Suprapubic skin (tissue), 4 donors: ENCODE results near the gene HOXC5. TPM values are rescaled to one million over a fixed set of nuclear protein-coding genes. Genes with fewer than 3 reads are reported as not detected.
A peak's percentile ranks its signal among the peaks of the same experiment; 100 is the strongest.

Experiments
- DNase-seq, 2 donors: peaks; one replicate each; pipeline ENCODE4 v3.0.0-alpha.2; 2019; ENCODE audit warnings: low spot score in 2 of 2
- H3K27ac ChIP-seq: fragments of 200-600 bp; sonication (generic); one replicate; pipeline ENCODE4 v1.5.1; 2019
- H3K27me3 ChIP-seq: fragments of 200-600 bp; sonication (generic); one replicate; pipeline ENCODE4 v1.5.1; 2019
- H3K36me3 ChIP-seq: fragments of 200-600 bp; sonication (generic); one replicate; pipeline ENCODE4 v1.5.1; 2019
- H3K4me1 ChIP-seq: fragments of 200-600 bp; sonication (generic); one replicate; pipeline ENCODE4 v1.5.1; 2019
- H3K4me3 ChIP-seq: fragments of 200-600 bp; sonication (generic); one replicate; pipeline ENCODE4 v1.5.1; 2019; ENCODE audit warnings: mild to moderate bottlenecking
- H3K9me3 ChIP-seq: fragments of 200-600 bp; sonication (generic); one replicate; pipeline ENCODE4 v1.5.1; 2019
- CTCF ChIP-seq, 2 donors: fragments of 200-600 bp in 1 of 2; fragments of 450-650 bp in 1 of 2; sonication (generic) in 1 of 2; IDR thresholded peaks; one replicate each; pipeline ENCODE4 v1.5.1; 2016 to 2019; ENCODE audit warnings: antibody characterized with exemption in 2 of 2, mild to moderate bottlenecking in 1 of 2, moderate library complexity in 1 of 2
- EP300 ChIP-seq: sonication (generic); formaldehyde crosslinking; IDR thresholded peaks from one replicate; pipeline ENCODE4 v1.6.1; 2017; ENCODE audit warnings: antibody characterized with exemption
- POLR2A ChIP-seq, 2 donors: fragments of 450-650 bp; IDR thresholded peaks; one replicate each; pipeline ENCODE4 v1.6.1; 2017; ENCODE audit warnings: antibody characterized with exemption in 2 of 2, mild to moderate bottlenecking in 2 of 2, moderate library complexity in 2 of 2
- POLR2AphosphoS5 ChIP-seq, 3 donors: sonication (generic); formaldehyde crosslinking; IDR thresholded peaks; one replicate each; pipeline ENCODE4 v1.6.1; 2017; ENCODE audit warnings: antibody characterized with exemption in 3 of 3
- WGBS: methylation state at CpG from one replicate; pipeline ENCODE4 v1.1.5; 2018; 5-methylcytosine and 5-hydroxymethylcytosine counted together
- total RNA-seq, 4 donors: library from RNA; depleted of rRNA; stranded (reverse); fragments of >200 nt; gene quantifications; one replicate each; pipeline ENCODE4 v1.1.0, GENCODE V29; 2016

The HOXC5 gene
- total RNA-seq, 4 donors from 2014 or later: 0.26 to 3.5 (median 0.49) TPM; not detected in 1

GRCh38 chr12:54060174-54060974 is 27.5 kb downstream of the HOXC5 start:
- H3K27me3 ChIP-seq: no peaks in the 10 kb centered on the region
- DNase-seq: peak in 1 of 2 donors; percentile 55
- H3K4me1 ChIP-seq: no peaks in the 10 kb centered on the region
- no peak overlapping the region for H3K4me3 ChIP-seq
- TF ChIP-seq POLR2AphosphoS5 (IDR thresholded peaks at IDR 0.05): no peak
- no peak overlapping the region for H3K27ac ChIP-seq
- 76% methylated on average over 38 of the region's 38 CpGs for WGBS
- H3K36me3 ChIP-seq: no peaks in the 10 kb centered on the region
- no peaks in the 10 kb centered on the region for H3K9me3 ChIP-seq

- WGBS: 49% methylated on average over 7 of the region's 7 CpGs
- peak in 1 of 2 donors; percentile 47 for DNase-seq
- Histone ChIP-seq H3K27ac (no peak overlapping the region), H3K9me3 (no peaks in the 10 kb centered on the region), H3K4me1 (no peaks in the 10 kb centered on the region), H3K4me3 (no peak overlapping the region), H3K27me3 (no peaks in the 10 kb centered on the region), H3K36me3 (no peaks in the 10 kb centered on the region)
- TF ChIP-seq POLR2A (IDR thresholded peaks at IDR 0.05) (no peak), EP300 (no peak), CTCF (IDR thresholded peaks at IDR 0.05) (no peak), POLR2AphosphoS5 (IDR thresholded peaks at IDR 0.05) (no peak)
Observed at GRCh38 chr12:54060975-54061778, 28.3 kb downstream of the HOXC5 start.

- Histone ChIP-seq H3K9me3 (no peaks in the 10 kb centered on the region), H3K27me3 (no peaks in the 10 kb centered on the region)
- no peak for TF ChIP-seq EP300
Observed at GRCh38 chr12:54065677-54066076, 32.8 kb downstream of the HOXC5 start.

GRCh38 chr12:54066408-54066807 is 33.6 kb downstream of the HOXC5 start:
- H3K9me3 ChIP-seq: no peaks in the 10 kb centered on the region
- no peak for DNase-seq
- H3K4me1 ChIP-seq: peaks cover 4% of the 10 kb centered on the region
- no peak overlapping the region for H3K27ac ChIP-seq
- H3K27me3 ChIP-seq: no peaks in the 10 kb centered on the region
- WGBS: 97% methylated on average over 1 of the region's 1 CpG
- no peak overlapping the region for H3K4me3 ChIP-seq
- H3K36me3 ChIP-seq: no peaks in the 10 kb centered on the region
- TF ChIP-seq EP300: no peak
- no peak for TF ChIP-seq POLR2AphosphoS5 (IDR thresholded peaks at IDR 0.05)
- no peak for TF ChIP-seq POLR2A (IDR thresholded peaks at IDR 0.05)
- TF ChIP-seq CTCF (IDR thresholded peaks at IDR 0.05): no peak

More at GRCh38 chr12:54065677-54066076, 32.8 kb downstream of the HOXC5 start:
- no peak for DNase-seq
- H3K36me3 ChIP-seq: no peaks in the 10 kb centered on the region
- H3K4me3 ChIP-seq: no peak overlapping the region
- H3K4me1 ChIP-seq: peaks cover 4% of the 10 kb centered on the region
- no peak overlapping the region for H3K27ac ChIP-seq

- no peak for TF ChIP-seq CTCF (IDR thresholded peaks at IDR 0.05)
- no peak for TF ChIP-seq EP300
- no peak for TF ChIP-seq POLR2A (IDR thresholded peaks at IDR 0.05)
- no peak for TF ChIP-seq POLR2AphosphoS5 (IDR thresholded peaks at IDR 0.05)
- no peaks in the 10 kb centered on the region for H3K27me3 ChIP-seq
- no peak for DNase-seq
- no peaks in the 10 kb centered on the region for H3K36me3 ChIP-seq
- H3K4me1 ChIP-seq: peaks cover 4% of the 10 kb centered on the region
- H3K4me3 ChIP-seq: no peak overlapping the region
- H3K27ac ChIP-seq: no peak overlapping the region
- H3K9me3 ChIP-seq: no peaks in the 10 kb centered on the region
- 82% methylated on average over 4 of the region's 4 CpGs for WGBS
Observed at GRCh38 chr12:54068418-54069070, 35.7 kb downstream of the HOXC5 start.

- WGBS: 85% methylated on average over 1 of the region's 1 CpG
- Histone ChIP-seq H3K9me3 (no peaks in the 10 kb centered on the region), H3K4me1 (peaks cover 4% of the 10 kb centered on the region), H3K27ac (no peak overlapping the region), H3K27me3 (no peaks in the 10 kb centered on the region), H3K4me3 (no peak overlapping the region), H3K36me3 (no peaks in the 10 kb centered on the region)
- DNase-seq: no peak
- TF ChIP-seq EP300 (no peak), POLR2A (IDR thresholded peaks at IDR 0.05) (no peak), CTCF (IDR thresholded peaks at IDR 0.05) (no peak), POLR2AphosphoS5 (IDR thresholded peaks at IDR 0.05) (no peak)
Observed at GRCh38 chr12:54071942-54072341, 39.1 kb downstream of the HOXC5 start.
